ENCODE measurements around the gene CBLB.
"Not testable (repeated sequence)": the region's sequence is repeated elsewhere in the genome, so short reads cannot be mapped to it uniquely, and the experiment has no call there.

Gene CBLB

DNA sequence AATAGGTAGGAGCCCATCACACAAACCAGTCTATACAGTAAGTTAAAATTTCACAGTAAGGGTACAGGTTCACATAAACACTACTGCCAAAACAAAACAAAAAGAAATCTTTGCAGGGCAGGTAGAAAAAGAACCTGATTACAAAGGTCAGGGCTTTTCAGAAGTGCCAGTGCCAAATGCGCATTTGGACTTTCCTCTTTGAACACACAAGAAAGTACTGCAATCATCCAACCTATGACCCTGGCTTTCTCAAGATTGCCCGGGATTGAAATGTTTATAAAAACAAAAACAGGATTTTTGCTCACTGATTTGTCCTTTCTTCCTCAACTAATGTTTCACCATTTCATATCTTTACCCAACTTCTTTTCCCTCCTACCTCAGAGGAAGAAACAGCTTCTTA lies 47.4 kb downstream of the CBLB start:
- DNase-seq (ENCODE audit: low read depth in 3 of 3), result no peak

DNA sequence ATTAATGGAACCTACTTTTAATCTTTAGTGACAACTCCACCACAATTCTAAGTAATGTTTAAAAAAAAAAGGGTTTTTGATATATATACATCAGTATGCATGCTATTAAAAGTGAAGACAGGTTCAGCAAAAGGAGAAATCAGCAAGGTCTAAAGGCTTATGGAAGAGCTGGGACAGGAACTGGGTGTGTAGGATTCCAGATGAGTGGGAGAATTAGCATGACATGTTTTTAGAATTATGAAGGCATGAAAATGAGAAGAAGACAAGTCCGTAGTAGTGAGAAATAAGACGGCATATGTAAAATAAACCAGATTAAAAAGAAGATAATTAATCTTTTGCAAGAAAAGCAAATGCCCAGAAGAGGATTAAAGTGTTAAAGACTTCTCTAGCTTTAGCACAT lies 52.0 kb downstream of the CBLB start:
- DNase-seq (ENCODE audit: low read depth in 3 of 3), result no peak

DNA sequence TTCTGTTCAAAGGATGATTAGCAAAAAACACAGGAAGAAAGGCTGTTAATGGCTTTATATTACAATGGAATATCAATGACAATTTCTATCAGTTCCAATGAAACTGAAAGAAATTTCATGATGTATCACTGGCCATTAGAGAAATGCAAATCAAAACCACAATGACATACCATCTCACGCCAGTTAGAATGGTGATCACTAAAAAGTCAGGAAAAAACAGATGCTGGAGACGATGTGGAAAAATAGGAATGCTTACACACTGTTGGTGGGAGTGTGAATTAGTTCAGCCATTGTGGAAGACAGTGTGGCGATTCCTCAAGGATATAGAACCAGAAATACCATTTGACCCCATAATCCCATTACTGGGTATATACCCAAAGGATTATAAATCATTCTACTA lies 53.5 kb downstream of the CBLB start:
- DNase-seq (ENCODE audit: low read depth in 3 of 3), result not testable (repeated sequence)

DNA sequence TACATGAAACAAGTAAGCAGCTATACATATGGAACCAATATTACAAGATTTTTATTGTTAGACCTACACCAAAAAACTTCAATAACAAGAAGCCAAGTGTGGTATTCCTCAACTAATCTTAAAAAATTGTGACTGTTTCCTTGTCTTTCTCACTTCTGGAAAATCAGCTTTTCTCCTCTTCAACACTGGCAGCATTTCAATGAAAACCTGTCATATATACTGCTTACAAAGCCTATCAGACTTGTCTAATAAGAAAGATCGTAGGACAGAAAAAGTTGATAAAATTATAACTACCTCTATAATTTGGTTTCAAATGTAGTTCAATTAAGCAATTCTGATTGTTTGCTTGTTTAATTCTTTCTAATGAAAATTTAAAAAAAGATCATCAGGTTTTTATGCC lies 55.1 kb downstream of the CBLB start:
- no peak for DNase-seq (ENCODE audit: low read depth in 3 of 3)

DNA sequence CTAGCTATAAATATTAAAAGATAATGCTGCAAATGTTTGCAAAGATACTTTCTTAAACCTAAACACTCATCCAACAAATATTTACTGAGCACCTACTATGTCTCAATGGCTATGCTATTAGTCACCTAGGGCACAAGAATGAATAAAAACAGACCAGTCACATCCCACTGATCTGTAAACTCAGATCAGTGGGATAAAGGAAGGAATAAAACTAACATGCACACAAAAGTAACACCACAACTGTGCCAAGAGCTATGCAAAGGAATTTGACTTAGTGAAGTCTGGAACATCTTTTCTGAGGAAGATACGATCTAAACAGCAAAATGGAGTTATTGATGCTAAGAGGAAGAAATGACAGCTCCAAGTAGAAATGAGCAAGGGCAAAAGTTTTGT lies 56.6 kb downstream of the CBLB start:
- no peak for DNase-seq (ENCODE audit: low read depth in 3 of 3)

DNA sequence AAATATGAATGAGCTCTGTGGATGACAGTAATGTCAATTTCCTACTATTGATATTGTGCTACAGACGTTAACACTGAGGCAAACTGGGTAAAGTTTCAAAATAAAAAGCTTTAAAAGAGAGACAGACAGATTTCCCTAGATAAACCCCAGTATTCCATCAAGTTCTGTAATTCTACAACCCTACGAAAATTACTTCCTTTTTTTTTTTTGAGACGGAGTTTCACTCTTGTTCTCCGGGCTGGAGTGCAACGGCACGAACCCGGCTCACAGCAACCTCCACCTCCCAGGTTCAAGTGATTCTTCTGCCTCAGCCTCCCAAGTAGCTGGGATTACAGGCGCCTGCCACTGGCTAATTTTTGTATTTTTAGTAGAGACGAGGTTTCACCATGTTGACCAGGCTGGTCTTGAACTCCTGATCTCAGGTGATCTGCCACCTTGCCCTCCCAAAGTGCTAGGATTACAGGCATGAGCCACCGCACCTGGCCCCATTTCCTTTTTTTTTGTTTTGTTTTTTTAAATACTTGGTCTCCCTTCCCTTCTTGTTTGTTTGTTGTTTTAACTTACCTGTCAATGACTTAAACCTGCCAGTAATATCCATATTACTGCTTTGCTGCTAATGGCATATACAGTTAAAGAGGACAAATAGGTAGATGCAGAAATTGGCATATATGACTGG lies 57.2 kb downstream of the CBLB start:
- no peak for DNase-seq (ENCODE audit: low read depth in 3 of 3)

DNA sequence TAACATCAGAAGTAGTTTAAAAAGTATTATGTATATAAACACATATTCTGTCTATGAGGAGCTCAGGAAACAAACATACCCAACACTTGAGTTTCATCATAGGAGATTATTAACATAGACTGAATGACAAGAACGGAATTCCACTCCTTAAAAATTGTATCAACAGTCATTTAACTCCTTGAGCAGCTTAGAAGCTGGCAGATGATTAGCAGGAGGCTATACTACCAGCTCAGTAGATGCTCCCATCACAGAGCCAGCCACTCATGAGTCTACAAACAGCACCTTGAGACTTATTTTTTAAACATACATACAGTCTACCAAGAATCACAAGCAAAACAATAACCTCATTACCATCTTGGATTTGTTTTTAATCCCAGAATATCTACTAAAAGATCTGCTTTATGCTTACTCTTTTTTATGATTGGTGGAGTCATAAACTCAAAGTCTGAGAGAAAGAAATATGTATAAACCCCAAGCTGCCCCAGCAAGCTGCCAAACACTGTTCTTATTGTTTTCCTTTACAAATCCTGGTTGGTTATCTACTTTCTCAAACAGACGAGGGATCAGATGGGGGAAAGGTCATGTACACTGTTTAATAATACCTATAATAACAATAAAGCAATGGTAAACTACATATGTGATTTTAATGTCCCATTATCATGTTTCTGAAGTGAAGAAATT lies 59.5 kb downstream of the CBLB start:
- DNase-seq (ENCODE audit: low read depth in 3 of 3), result no peak

DNA sequence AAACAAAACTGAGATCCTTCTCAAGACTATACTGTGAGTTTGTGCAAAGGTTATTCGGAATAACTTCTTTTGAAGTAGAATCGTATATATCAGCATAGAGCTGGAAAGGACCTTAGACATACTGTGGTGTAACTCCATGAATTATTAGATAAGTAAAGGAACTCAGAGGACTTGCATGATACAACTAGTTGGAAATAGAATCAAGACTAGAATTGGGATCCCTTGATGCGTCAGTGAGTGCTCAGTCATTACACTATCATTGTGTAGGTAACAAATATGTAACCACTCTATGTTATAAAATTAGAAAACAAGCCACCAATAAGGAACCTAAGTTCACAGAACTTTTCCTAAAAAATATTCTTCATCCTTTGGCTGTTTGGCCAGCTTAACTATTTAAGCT lies 61.1 kb downstream of the CBLB start:
- no peak for DNase-seq (ENCODE audit: low read depth in 3 of 3)

DNA sequence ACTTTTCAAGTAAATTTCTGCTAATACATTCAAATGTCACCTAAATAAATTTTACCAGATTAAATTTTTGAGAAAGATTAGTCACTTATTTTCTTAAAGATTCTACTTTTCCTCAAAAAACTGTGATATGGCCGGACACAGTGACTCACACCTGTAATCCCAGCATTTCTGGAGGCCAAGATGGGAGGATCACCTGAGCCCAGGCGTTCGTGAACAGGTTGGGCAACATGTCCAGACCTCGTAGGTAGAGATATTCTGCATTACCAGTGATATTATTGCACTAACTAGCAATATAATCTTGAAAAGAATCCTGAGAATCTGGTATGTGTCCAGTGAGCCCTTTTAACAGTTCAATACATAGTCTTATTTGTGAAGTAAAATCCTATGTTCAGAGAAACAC lies 61.7 kb downstream of the CBLB start:
- no peak for DNase-seq (ENCODE audit: low read depth in 3 of 3)

DNA sequence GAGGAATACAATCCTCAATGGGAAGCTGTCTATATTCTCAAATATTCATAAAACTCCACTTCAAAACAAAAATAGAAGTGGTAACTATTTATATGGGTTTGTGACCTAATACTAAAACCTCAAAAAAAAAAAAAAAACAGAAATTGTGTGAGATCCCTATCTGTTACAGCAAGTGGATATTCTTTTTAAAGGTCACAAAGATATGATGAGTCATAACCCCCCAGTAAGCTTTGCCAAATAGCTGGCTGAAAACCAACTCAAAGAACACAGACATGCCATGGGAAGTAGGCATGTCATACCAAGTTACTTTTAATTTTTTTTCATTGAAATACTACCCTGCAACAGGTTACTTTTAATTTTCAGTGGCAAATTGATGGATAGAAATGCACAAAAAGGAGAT lies 62.5 kb downstream of the CBLB start:
- no peak for DNase-seq (ENCODE audit: low read depth in 3 of 3)

DNA sequence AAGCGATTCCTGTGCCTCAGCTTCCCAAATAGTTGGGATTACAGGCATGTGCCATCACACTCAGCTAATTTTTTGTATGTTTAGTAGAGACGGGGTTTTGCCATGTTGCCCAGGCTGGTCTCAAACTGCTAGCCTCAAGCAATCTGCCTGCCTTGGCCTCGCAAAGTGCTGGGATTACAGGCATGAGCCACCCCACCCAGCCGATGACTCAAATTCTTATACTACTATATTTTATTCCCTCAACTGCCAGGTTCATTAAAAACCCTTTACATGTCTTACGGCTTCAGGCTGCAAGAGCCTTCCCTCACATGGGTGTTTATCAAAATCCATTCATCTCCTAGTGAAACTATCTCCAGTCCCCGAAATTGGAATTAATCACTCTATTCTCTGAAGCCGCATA lies 63.4 kb downstream of the CBLB start:
- DNase-seq (ENCODE audit: low read depth in 3 of 3), result no peak

DNA sequence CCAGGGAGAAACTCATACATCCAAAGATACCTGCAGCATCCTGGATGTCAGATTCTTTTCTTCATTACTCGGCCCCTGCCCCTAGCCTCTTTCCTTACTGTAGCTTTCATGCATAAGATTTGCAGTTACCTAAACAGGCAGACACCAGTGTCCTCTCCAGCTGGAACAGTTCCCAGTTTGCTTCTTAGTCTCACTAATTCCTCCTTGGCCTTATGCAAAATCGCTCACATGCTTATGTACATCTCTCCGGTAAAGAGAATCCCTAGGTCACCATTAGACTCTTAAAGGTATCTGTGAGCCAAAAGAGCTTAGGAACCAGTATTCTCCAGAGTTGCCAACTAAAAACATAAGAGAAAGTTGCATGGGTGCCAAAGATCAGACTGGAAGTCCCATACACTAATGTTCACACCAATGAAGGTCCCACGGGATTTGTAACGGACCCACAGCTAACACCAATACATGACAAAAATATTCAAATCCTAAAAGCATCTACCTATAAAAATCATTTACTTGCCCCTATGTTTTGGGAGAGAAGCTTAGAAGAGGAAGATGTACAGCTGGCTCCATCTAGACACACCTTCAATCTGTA lies 66.6 kb downstream of the CBLB start:
- no peak for DNase-seq (ENCODE audit: low read depth in 3 of 3)

DNA sequence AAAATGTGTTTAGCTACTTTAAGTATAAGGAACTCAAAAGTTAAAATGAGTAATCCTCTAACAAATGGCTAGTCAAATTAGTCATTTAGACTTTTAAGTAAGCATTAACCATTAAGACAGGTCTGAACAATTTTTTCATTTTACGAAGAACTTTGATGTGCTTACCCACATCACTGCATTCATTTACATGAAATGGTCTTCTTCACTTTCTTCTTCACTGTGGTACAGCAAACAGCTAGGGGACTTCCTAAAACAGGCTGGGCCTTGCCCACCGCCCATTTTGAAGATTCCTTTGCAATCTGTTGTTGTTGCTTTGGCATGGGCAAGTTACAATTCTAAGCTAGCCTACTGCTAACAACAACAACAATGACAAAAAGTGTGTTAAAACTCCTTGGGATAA lies 67.4 kb downstream of the CBLB start:
- DNase-seq (ENCODE audit: low read depth in 3 of 3), result no peak

DNA sequence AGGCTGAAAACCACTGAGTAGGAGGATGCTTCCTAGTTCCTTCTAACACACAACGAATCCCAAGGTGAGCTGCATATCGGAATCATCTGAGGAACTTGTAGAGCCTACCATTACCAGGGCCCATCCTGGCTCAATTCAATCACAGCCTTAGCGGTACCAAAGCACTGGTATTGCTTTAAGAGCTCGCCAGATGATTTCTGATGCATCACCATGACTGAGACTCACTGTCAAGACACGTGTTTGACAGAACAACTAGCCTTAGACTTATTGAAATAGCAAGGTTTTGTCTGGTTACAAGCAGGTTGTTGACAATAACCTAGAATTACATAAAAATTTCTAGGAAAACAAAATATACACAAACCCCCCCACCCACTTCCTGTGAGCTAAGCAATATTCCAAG lies 68.5 kb downstream of the CBLB start:
- DNase-seq (ENCODE audit: low read depth in 3 of 3), result no peak

DNA sequence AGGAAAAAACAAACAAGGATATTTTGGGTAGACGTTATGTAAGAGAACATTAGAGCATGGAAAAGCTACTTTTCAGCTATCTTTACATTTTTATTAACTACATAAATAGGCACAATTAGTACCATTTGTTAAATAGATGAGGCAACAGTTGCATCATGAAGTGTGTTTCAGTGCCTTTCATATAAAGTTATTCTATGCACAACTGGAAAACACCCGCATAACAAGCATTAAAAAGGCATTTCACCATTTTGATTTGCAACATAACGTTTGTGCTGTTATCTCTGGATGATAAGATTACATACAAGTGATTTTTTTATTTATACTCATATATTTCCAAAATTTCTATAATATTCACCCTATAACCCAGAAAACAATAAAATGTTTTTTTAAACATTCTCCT lies 69.5 kb downstream of the CBLB start:
- no peak for DNase-seq (ENCODE audit: low read depth in 3 of 3)

DNA sequence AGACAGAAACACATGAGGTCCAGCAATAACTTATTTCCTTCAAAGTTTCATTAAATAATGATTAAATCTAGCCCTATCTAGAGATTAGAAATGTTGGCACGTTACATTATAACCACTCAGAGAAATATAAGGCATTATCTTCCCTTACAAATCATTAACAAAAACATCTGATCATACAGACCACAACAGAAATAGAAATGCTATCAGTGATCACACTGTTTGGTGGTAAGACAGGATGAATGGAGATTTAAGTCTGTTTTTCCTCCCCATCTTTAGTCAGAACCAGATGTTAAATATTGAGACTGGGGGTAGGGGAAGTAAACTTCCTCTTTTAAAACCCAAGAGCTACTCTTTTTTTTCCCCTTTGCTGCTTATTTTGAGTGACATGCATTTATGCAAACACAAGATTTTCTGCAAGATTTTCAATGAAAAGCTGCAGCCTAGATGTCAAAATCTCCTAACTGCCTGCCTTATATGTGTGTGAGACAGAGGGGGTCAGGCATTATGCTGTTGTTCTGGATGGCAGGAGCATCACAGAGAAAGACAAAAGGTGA lies 70.4 kb downstream of the CBLB start:
- no peak for DNase-seq (ENCODE audit: low read depth in 3 of 3)

DNA sequence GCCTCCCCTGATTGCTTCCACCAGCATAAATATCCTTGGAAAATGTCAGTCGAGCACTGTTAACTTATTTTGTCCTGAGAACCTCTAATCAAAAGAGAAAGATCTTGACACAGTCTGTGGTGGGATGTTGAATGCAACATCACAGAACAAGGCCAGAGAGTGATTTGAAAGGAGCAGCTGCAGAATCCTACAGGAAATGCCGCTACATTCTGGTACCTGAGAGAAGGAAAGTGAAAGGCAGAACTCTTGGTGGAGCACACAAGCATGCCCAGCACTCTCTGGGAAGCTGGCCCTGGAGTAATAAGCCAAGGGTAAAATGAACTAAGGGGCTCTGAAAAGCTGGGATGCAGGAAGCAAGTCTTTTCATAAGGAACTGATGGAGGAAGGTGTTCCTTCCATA lies 75.8 kb downstream of the CBLB start:
- DNase-seq (ENCODE audit: low read depth in 3 of 3), result no peak

DNA sequence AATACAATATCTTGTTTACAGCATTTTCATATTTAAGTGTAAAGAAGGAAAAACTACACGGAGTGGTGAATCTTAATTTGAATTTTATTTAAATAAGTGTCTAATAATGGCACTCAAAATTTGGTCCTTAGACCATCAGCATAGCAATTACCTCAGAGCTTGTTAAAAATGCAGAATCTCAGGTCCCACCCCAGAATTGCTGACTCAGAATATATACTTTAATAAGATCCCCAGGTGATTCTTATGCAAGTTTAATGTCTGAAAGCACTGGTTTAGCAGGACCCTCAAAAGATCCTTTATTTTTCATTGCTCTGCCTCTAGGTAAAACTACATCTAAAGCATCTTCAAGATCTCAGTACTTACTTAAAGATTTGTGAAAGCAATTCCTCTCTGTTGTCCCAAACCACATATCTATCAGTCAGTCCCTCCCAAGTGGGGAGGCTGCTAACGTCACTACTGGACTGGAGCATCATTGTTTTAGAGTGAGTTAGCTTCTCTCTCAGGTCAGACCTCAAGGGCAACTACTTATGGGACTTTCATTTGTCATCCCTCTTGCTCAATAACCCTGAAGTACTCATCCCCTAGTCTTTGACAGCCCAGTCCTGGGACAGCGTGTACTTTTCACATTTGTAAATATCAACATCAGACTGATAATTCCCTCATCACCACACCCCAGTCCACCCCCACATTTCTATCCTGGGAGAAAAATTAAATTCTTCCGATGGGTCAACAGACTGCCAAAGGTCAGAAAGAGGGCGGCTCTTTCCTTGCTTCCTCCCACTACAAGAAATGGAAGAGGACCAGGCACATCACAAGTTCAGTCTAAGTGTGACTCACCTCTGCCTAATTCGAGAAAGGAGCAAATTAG lies 76.7 kb downstream of the CBLB start:
- no peak for DNase-seq (ENCODE audit: low read depth in 3 of 3)

DNA sequence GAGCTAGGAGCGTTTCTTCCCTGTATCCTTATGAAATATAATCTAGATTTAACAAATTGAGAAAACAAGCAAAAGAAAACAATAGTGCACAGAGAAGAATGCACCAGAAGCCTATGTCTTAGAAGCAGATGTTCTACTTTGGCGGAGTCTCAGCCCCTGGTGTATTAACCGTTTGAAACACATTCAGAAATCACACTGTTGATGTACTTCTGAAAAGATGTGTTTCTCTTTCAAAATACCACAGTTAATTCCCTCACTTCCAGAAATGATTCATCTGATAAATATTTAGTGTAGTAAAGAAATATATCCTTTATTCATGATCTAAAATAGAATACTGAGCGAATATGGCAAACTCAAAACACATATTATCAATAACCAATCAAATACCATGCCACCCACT lies 77.7 kb downstream of the CBLB start:
- DNase-seq (ENCODE audit: low read depth in 3 of 3), result no peak

DNA sequence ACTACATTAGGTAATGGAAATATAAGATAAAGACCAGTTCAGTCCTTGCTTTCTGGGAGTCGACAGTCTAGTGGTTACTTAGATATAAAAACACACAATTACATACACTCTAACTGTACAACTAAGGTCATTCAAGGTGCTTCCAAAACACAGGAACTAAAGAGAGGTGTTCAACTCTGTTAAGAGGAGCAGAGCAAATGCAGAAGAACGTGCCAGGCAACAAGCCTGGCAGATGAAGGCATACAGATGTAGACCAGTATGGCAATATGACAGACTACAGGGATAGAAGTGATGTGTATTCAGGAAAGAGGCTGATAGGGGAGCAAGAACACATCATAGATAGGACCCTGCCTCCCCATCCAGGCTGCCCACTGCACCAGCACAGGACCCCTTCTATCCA lies 78.3 kb downstream of the CBLB start:
- no peak for DNase-seq (ENCODE audit: low read depth in 3 of 3)

DNA sequence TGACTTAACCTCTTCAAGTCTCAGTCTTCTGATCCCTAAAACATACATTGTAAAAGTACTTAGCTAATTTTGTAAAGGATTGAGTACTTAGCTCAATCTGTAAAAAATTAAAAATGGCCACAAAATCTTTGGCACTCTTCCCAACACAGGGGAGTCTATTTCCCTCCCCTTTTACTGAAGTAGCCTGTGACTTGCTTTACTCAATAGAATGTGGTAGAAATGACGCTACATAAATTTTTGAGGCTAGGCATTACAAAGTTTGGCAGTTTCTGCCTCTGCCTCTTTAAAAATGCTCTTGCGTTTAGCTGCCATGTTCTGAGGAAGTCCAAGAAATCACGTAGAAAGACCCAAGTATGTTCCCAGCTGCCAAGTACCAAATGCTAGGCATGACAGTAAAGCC lies 80.2 kb downstream of the CBLB start:
- no peak for DNase-seq (ENCODE audit: low read depth in 3 of 3)

DNA sequence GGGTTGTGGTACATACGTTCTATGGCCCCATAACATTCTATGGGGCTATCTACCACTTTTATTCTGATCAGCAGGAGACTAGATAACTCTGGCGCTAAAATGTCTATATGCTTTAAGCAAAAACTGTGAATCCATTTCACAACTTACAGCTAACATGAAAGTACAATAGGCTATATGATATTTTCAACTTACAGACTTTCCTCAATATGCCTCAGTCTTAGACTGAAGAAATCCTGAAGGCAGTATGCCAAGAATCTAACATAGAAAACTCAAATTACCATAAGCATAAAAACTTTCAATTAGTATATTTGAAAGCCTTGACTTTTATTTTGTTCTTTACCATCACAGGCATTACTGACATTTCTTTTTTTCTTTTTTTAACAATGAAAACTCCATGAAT lies 81.4 kb downstream of the CBLB start:
- no peak for DNase-seq (ENCODE audit: low read depth in 3 of 3)
